ENCODE data around the gene SCUBE1. TPM values are rescaled to one million over a fixed set of nuclear protein-coding genes. Genes with fewer than 3 reads are reported as not detected.

Gene SCUBE1
- 5.0 and 7.4 TPM in 2 replicates for total RNA-seq

GRCh38 chr22:43343262-43343669, at the start of gene SCUBE1:
Gene SCUBE1, minus strand, starts transcription at chr22:43343372. Its CDS starts 111 bp downstream, at chr22:43343261.

GRCh38 chr22:43186272-43187170, 156.7 kb downstream of the SCUBE1 start, which contains the start of gene TTLL12:
Gene TTLL12, minus strand, starts transcription at chr22:43187134. Its CDS starts 65 bp downstream, at chr22:43187069.

GRCh38 chr22:43151251-43152002, 191.7 kb downstream of the SCUBE1 start, which contains the start of gene TSPO:
Gene TSPO, plus strand, starts transcription at chr22:43151559. Its CDS starts 7,680 bp downstream, at chr22:43159239.

Other genes with a start within 250 kb of the SCUBE1 start
- not detected in 2 replicates for gene BIK, start 232.6 kb downstream of the SCUBE1 start, total RNA-seq
- gene MCAT, start 200.0 kb downstream of the SCUBE1 start, total RNA-seq, result 12.7 and 12.8 TPM in 2 replicates
- gene TSPO, start 191.8 kb downstream of the SCUBE1 start, total RNA-seq, result 234 and 238 TPM in 2 replicates
- 16.5 and 20.3 TPM in 2 replicates for gene TTLL12, start 156.2 kb downstream of the SCUBE1 start, total RNA-seq
- gene MPPED1, start 68.6 kb upstream of the SCUBE1 start, total RNA-seq, result 0.32 and 0.39 TPM in 2 replicates